ENCODE measurements around the gene SORBS1. TPM values are rescaled to one million over a fixed set of nuclear protein-coding genes. Genes with fewer than 3 reads are reported as not detected.
A peak's percentile ranks its signal among the peaks of the same experiment; 100 is the strongest.

SORBS1 gene
- total and polyA plus RNA-seq, 2 of the 13 experiments (the other 11 are each of a cell fraction or from before 2014, with no cell fraction given): 16.8 to 39.8 TPM

DNA sequence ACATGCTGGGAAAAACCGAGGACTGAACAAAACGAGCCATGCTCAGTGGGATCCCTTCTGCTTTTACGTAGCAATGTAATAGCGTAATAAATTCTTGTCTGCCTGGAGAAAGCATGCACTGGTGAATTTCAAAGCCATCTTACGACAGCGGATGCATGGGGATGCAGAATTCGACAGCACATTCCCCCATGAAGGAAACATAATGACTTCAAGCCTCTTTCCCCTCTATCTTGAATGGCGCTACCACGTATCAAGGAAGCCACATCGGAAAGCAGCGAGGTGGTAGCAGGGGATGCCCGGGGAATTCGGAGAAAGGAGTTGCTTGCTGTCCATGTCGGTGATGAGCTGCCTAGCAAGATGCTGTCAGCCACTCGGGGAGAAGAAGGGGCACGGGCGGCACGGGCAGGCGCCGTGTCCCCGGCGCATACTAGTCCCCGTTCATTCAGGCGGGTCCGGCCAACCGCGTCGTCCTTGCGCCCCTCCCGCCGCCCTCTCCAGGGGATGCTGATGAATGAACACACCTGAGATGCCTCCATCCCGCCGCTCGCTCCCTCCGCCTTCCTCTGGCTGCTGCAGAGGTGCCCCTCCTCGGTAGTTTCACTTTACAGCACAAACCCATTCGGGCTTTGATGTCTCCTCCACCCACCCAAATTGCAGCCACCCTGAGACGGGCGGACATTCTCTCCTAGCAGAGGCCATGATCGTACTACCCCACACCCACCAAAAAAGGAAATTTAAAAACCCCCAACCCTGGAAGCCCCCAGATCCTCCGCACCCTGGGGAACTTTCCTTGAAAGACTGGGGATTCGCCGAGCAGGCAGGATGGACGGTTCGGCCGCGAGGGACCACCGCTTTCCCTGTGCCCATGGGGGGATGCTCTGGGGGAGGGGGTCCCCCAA is 644 bp downstream of the SORBS1 start (continued):
- TF ChIP-seq HNRNPL (IDR thresholded peaks at IDR 0.05; ENCODE audit: low read depth, low read length): 0 out of 2 replicates have a peak, but pooled peaks have one; percentile 27
- TF ChIP-seq PHF20 (CRISPR knock-in tag; IDR thresholded peaks at IDR 0.05): no peak
- TF ChIP-seq CC2D1A (CRISPR knock-in tag; IDR thresholded peaks at IDR 0.05): no peak
- TF ChIP-seq, protein P1, sequence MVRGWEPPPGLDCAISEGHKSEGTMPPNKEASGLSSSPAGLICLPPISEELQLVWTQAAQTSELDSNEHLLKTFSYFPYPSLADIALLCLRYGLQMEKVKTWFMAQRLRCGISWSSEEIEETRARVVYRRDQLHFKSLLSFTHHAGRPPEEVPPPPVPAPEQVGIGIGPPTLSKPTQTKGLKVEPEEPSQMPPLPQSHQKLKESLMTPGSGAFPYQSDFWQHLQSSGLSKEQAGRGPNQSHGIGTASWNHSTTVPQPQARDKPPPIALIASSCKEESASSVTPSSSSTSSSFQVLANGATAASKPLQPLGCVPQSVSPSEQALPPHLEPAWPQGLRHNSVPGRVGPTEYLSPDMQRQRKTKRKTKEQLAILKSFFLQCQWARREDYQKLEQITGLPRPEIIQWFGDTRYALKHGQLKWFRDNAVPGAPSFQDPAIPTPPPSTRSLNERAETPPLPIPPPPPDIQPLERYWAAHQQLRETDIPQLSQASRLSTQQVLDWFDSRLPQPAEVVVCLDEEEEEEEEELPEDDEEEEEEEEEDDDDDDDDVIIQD (CRISPR knock-in tag; IDR thresholded peaks at IDR 0.05; ENCODE audit: low read depth): no peak
- TF ChIP-seq ZNF292 (CRISPR knock-in tag; IDR thresholded peaks at IDR 0.05; ENCODE audit: borderline replicate concordance, low read depth): peak; percentile 59; the same call in 1 of the 2 replicates
- no peak for TF ChIP-seq ZNF33B (CRISPR knock-in tag; IDR thresholded peaks at IDR 0.05)
- TF ChIP-seq ASH2L (IDR thresholded peaks at IDR 0.05; ENCODE audit: insufficient read length, low read depth, low read length): peak; percentile 66
- no peak for TF ChIP-seq XBP1 (CRISPR knock-in tag; IDR thresholded peaks at IDR 0.05)
- TF ChIP-seq ESRRA (CRISPR knock-in tag; IDR thresholded peaks at IDR 0.05; ENCODE audit: low read depth): no peak
- TF ChIP-seq, protein P2, sequence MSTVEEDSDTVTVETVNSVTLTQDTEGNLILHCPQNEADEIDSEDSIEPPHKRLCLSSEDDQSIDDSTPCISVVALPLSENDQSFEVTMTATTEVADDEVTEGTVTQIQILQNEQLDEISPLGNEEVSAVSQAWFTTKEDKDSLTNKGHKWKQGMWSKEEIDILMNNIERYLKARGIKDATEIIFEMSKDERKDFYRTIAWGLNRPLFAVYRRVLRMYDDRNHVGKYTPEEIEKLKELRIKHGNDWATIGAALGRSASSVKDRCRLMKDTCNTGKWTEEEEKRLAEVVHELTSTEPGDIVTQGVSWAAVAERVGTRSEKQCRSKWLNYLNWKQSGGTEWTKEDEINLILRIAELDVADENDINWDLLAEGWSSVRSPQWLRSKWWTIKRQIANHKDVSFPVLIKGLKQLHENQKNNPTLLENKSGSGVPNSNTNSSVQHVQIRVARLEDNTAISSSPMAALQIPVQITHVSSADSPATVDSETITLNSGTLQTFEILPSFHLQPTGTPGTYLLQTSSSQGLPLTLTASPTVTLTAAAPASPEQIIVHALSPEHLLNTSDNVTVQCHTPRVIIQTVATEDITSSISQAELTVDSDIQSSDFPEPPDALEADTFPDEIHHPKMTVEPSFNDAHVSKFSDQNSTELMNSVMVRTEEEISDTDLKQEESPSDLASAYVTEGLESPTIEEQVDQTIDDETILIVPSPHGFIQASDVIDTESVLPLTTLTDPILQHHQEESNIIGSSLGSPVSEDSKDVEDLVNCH (CRISPR knock-in tag; IDR thresholded peaks at IDR 0.05): no peak
- no peak for TF ChIP-seq SMAD1 (CRISPR knock-in tag; IDR thresholded peaks at IDR 0.05; ENCODE audit: borderline replicate concordance, low read depth)
- TF ChIP-seq HNF4A (CRISPR knock-in tag; IDR thresholded peaks at IDR 0.05): no peak
- no peak for TF ChIP-seq CBX1 (IDR thresholded peaks at IDR 0.05; ENCODE audit: low read depth)
- peak; percentile 47 for TF ChIP-seq AGO1 (IDR thresholded peaks at IDR 0.05; ENCODE audit: low read depth, low read length, poor library complexity, severe bottlenecking)
- TF ChIP-seq, protein P3, sequence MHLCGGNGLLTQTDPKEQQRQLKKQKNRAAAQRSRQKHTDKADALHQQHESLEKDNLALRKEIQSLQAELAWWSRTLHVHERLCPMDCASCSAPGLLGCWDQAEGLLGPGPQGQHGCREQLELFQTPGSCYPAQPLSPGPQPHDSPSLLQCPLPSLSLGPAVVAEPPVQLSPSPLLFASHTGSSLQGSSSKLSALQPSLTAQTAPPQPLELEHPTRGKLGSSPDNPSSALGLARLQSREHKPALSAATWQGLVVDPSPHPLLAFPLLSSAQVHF (CRISPR knock-in tag; IDR thresholded peaks at IDR 0.05): no peak
- TF ChIP-seq, protein P4, sequence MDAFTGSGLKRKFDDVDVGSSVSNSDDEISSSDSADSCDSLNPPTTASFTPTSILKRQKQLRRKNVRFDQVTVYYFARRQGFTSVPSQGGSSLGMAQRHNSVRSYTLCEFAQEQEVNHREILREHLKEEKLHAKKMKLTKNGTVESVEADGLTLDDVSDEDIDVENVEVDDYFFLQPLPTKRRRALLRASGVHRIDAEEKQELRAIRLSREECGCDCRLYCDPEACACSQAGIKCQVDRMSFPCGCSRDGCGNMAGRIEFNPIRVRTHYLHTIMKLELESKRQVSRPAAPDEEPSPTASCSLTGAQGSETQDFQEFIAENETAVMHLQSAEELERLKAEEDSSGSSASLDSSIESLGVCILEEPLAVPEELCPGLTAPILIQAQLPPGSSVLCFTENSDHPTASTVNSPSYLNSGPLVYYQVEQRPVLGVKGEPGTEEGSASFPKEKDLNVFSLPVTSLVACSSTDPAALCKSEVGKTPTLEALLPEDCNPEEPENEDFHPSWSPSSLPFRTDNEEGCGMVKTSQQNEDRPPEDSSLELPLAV (CRISPR knock-in tag; conservative IDR thresholded peaks at IDR 0.05; ENCODE audit: low read depth): no peak
- TF ChIP-seq, protein P5, sequence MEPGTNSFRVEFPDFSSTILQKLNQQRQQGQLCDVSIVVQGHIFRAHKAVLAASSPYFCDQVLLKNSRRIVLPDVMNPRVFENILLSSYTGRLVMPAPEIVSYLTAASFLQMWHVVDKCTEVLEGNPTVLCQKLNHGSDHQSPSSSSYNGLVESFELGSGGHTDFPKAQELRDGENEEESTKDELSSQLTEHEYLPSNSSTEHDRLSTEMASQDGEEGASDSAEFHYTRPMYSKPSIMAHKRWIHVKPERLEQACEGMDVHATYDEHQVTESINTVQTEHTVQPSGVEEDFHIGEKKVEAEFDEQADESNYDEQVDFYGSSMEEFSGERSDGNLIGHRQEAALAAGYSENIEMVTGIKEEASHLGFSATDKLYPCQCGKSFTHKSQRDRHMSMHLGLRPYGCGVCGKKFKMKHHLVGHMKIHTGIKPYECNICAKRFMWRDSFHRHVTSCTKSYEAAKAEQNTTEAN (CRISPR knock-in tag; conservative IDR thresholded peaks at IDR 0.05): no peak
- TF ChIP-seq, protein P6, sequence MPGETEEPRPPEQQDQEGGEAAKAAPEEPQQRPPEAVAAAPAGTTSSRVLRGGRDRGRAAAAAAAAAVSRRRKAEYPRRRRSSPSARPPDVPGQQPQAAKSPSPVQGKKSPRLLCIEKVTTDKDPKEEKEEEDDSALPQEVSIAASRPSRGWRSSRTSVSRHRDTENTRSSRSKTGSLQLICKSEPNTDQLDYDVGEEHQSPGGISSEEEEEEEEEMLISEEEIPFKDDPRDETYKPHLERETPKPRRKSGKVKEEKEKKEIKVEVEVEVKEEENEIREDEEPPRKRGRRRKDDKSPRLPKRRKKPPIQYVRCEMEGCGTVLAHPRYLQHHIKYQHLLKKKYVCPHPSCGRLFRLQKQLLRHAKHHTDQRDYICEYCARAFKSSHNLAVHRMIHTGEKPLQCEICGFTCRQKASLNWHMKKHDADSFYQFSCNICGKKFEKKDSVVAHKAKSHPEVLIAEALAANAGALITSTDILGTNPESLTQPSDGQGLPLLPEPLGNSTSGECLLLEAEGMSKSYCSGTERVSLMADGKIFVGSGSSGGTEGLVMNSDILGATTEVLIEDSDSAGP (CRISPR knock-in tag; IDR thresholded peaks at IDR 0.05; ENCODE audit: borderline replicate concordance): peak; percentile 93; the same call in 1 of the 2 replicates
- no peak for TF ChIP-seq MTF2 (CRISPR knock-in tag; IDR thresholded peaks at IDR 0.05; ENCODE audit: borderline replicate concordance)
